ENCODE measurements around the gene KHNYN.
"Not testable (repeated sequence)": the region's sequence is repeated elsewhere in the genome, so short reads cannot be mapped to it uniquely, and the experiment has no call there.

The KHNYN gene

GRCh38 chr14:24387009-24387345, 42.8 kb upstream of the KHNYN start:
- no peak for TF ChIP-seq CTBP1 (IDR thresholded peaks at IDR 0.05; ENCODE audit: borderline replicate concordance)
- no peak for TF ChIP-seq LEF1 (IDR thresholded peaks at IDR 0.05; ENCODE audit: borderline replicate concordance)
- no peak for TF ChIP-seq FOXM1 (IDR thresholded peaks at IDR 0.05; ENCODE audit: borderline replicate concordance)
- no peak for TF ChIP-seq BHLHE40 (IDR thresholded peaks at IDR 0.05; ENCODE audit: borderline replicate concordance)
- POLR2A ChIA-PET = interaction anchor here (1.4 kb wide), 1 partner anchor 15 kb away, joined by 3 read pairs; no protein-coding TSS in a partner anchor
- CTCF ChIA-PET = no interaction called here
- DNase-seq (ENCODE audit: extremely low spot score) = no peak

- not testable (repeated sequence) for DNase-seq (ENCODE audit: extremely low spot score)
- ChIA-PET CTCF (interaction anchor here (1.2 to 1.4 kb wide), 2 partner anchors 44 to 57 kb away, joined by 3 to 4 read pairs; no protein-coding TSS in a partner anchor), POLR2A (interaction anchor here (1.4 to 2.6 kb wide), 2 partner anchors 16 to 43 kb away, joined by 3 to 11 read pairs; partner anchors contain the start of genes CBLN3 and KHNYN)
These were observed 42.2 kb upstream of the KHNYN start for GRCh38 chr14:24387579-24387978.

GRCh38 chr14:24388474-24389179, 41.1 kb upstream of the KHNYN start:
- POLR2A ChIA-PET = interaction anchor here (1.1 to 2.6 kb wide), 3 partner anchors 17 to 41 kb away, joined by 3 to 11 read pairs (median 3); partner anchors contain the start of genes CBLN3 and KHNYN
- DNase-seq (ENCODE audit: extremely low spot score) = no peak
- CTCF ChIA-PET = interaction anchor here (0.9 to 1.4 kb wide), 4 partner anchors 23 to 58 kb away, joined by 3 to 4 read pairs (median 4); no protein-coding TSS in a partner anchor
- TF ChIP-seq HDGF (IDR thresholded peaks at IDR 0.05; ENCODE audit: borderline replicate concordance) = no peak
- TF ChIP-seq SUZ12 (IDR thresholded peaks at IDR 0.05) = no peak
- no peak for TF ChIP-seq NFRKB (IDR thresholded peaks at IDR 0.05)
- TF ChIP-seq CTBP1 (IDR thresholded peaks at IDR 0.05; ENCODE audit: borderline replicate concordance) = no peak
- TF ChIP-seq ELF4 (IDR thresholded peaks at IDR 0.05) = no peak
- TF ChIP-seq FOXK2 (IDR thresholded peaks at IDR 0.05) = no peak
- no peak for TF ChIP-seq TARDBP (IDR thresholded peaks at IDR 0.05)

- DNase-seq (ENCODE audit: extremely low spot score) = no peak
- ChIA-PET POLR2A (interaction anchor here (1.1 to 2.6 kb wide), 2 partner anchors 24 to 41 kb away, joined by 3 to 11 read pairs; partner anchors contain the start of genes CBLN3 and KHNYN), CTCF (interaction anchor here (0.9 to 1.5 kb wide), 4 partner anchors 11 to 42 kb away, joined by 3 to 5 read pairs (median 4); no protein-coding TSS in a partner anchor)
- no peak for TF ChIP-seq NFRKB (IDR thresholded peaks at IDR 0.05)
- no peak for TF ChIP-seq SUZ12 (IDR thresholded peaks at IDR 0.05)
- TF ChIP-seq ARNT (IDR thresholded peaks at IDR 0.05) = no peak
- TF ChIP-seq L3MBTL2 (conservative IDR thresholded peaks at IDR 0.05) = no peak
- TF ChIP-seq PKNOX1 (IDR thresholded peaks at IDR 0.05) = no peak
- TF ChIP-seq CTBP1 (IDR thresholded peaks at IDR 0.05; ENCODE audit: borderline replicate concordance) = no peak
- no peak for TF ChIP-seq ELF4 (IDR thresholded peaks at IDR 0.05)
- no peak for TF ChIP-seq FOXM1 (IDR thresholded peaks at IDR 0.05; ENCODE audit: borderline replicate concordance)
These were observed 40.4 kb upstream of the KHNYN start for GRCh38 chr14:24389226-24389848.

- ChIA-PET CTCF (interaction anchor here (1.0 to 1.5 kb wide), 2 partner anchors 14 to 19 kb away, joined by 3 read pairs; no protein-coding TSS in a partner anchor), POLR2A (interaction anchor here (0.7 to 1.7 kb wide), 6 partner anchors 9 to 51 kb away, joined by 4 to 8 read pairs (median 4); partner anchors contain the start of gene KHNYN)
- TF ChIP-seq SUZ12 (IDR thresholded peaks at IDR 0.05) = no peak
- no peak for TF ChIP-seq ELF4 (IDR thresholded peaks at IDR 0.05)
- no peak for TF ChIP-seq L3MBTL2 (conservative IDR thresholded peaks at IDR 0.05)
- no peak for TF ChIP-seq ARNT (IDR thresholded peaks at IDR 0.05)
- TF ChIP-seq LEF1 (IDR thresholded peaks at IDR 0.05; ENCODE audit: borderline replicate concordance) = no peak
- no peak for TF ChIP-seq TARDBP (IDR thresholded peaks at IDR 0.05)
- no peak for TF ChIP-seq HDGF (IDR thresholded peaks at IDR 0.05; ENCODE audit: borderline replicate concordance)
- TF ChIP-seq ZNF384 (IDR thresholded peaks at IDR 0.05) = no peak
- no peak for TF ChIP-seq FOXK2 (IDR thresholded peaks at IDR 0.05)
- no peak for DNase-seq (ENCODE audit: extremely low spot score)
These were observed 38.9 kb upstream of the KHNYN start for GRCh38 chr14:24390701-24391468.

GRCh38 chr14:24392325-24393091, 37.2 kb upstream of the KHNYN start:
- TF ChIP-seq BHLHE40 (IDR thresholded peaks at IDR 0.05; ENCODE audit: borderline replicate concordance) = no peak
- no peak for TF ChIP-seq SP1 (IDR thresholded peaks at IDR 0.05)
- TF ChIP-seq LEF1 (IDR thresholded peaks at IDR 0.05; ENCODE audit: borderline replicate concordance) = no peak
- TF ChIP-seq FOXK2 (IDR thresholded peaks at IDR 0.05) = no peak
- no peak for TF ChIP-seq TARDBP (IDR thresholded peaks at IDR 0.05)
- TF ChIP-seq L3MBTL2 (conservative IDR thresholded peaks at IDR 0.05) = no peak
- no peak for TF ChIP-seq HDGF (IDR thresholded peaks at IDR 0.05; ENCODE audit: borderline replicate concordance)
- peak; percentile 71; the same call in 1 of the 2 replicates for TF ChIP-seq PKNOX1 (IDR thresholded peaks at IDR 0.05)
- no peak for TF ChIP-seq ELF4 (IDR thresholded peaks at IDR 0.05)
- no peak for TF ChIP-seq NFRKB (IDR thresholded peaks at IDR 0.05)
- TF ChIP-seq FOXA1 (IDR thresholded peaks at IDR 0.05) = no peak
- TF ChIP-seq SUZ12 (IDR thresholded peaks at IDR 0.05) = no peak
- TF ChIP-seq CTBP1 (IDR thresholded peaks at IDR 0.05; ENCODE audit: borderline replicate concordance) = 0 out of 2 replicates have a peak, but pooled peaks have one; percentile 11
- TF ChIP-seq ARNT (IDR thresholded peaks at IDR 0.05) = no peak
- CTCF ChIA-PET = no interaction called here
- DNase-seq (ENCODE audit: extremely low spot score) = peak; percentile 56
- POLR2A ChIA-PET = interaction anchor here (1.1 to 1.7 kb wide), 5 partner anchors 13 to 39 kb away, joined by 3 to 8 read pairs (median 4); partner anchors contain the start of gene NFATC4
